HG02884 (cell line): ENCODE data around the gene SAP30BP.

ENCODE experiments used
- ATAC-seq: cut with Tn5 transposase; IDR thresholded peaks from one replicate; pipeline ENCODE4 v1.9.1; 2021; ENCODE audit warnings: mild to moderate bottlenecking, moderate library complexity; ENCODE audit not compliant: unreplicated experiment

The SAP30BP gene

DNA sequence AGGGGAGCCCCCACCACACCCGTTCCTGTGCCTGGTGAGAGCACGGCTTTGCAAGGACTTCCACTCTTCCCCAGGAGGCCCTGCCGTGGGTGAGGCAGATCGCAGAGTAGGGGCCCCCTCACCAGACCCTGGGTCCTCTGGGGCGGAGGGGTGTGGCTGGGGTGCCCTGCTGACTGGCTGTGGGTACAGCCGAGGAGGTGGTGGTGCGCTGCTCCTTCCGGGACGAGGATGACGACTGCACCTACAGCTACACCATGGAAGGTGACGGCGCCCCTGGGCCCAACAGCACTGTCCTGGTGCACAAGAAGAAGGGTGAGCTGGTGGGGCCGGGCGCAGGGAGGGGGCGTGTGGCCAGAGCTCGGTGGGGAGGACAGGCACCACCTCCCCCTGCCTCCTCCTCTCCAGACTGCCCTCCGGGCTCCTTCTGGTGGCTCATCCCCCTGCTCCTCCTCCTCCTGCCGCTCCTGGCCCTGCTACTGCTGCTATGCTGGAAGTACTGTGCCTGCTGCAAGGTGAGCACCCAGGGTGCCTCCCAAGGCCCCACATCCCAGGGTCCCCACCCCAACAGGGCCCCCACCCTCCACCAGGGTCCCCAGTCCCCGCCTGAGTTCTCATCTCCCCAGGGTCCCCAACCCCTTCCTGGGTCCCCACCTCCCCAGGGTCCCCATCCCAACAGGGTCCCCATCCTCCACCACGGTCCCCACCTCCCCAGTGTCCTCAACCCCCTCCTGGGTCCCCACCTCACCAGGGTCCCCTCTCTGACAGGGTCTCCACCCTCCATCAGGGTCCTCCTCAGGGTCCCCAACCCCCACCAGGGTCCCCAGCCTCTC lies 70.2 kb downstream of the SAP30BP start:
- no peak for ATAC-seq

DNA sequence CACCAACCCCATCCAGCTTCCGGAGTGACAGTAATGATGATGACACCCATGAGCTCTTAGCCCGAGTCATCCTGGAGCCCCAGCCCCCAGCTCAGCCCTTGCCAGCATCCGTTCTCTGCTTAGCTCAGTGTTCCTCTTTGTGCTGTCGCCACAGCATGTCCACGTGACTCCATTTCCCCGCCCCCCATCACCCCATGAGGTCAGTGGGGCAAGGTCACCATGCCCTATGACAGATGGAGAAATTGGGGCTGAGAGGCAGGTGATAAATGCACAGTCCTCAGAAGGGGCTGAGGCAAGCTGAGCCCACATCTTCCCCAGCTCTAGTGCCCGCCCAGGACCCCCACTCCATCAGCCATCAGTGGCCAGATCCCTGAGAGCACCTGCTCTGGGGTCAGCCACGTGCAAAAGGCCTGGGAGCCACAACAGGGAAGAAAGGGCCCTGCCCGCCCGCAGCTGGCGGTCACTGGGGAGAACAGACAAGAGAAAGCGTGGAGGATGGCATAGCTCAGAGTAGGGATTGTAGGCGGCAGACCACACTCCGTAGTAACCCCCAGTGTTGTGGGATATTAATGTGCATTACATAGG lies 71.2 kb downstream of the SAP30BP start:
- ATAC-seq: no peak

DNA sequence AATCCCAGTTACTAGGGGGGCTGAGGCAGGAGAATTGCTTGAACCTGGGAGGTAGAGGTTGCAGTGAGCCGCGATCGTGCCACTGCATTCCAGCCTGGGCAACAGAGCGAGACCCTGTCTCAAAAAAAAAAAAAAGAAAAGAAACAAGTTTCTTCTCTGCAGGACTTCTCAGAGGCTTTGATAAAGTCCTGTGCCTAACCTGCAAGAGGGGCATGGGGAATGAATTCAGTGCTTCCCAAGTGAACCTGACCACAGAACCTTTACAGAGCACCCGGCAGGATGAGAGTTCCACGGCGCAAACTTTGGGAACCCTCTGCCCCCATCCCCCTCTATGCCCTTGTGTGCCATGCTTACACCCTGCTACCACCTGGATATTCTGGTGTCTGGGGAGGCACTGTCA lies 72.0 kb downstream of the SAP30BP start:
- ATAC-seq: no peak

DNA sequence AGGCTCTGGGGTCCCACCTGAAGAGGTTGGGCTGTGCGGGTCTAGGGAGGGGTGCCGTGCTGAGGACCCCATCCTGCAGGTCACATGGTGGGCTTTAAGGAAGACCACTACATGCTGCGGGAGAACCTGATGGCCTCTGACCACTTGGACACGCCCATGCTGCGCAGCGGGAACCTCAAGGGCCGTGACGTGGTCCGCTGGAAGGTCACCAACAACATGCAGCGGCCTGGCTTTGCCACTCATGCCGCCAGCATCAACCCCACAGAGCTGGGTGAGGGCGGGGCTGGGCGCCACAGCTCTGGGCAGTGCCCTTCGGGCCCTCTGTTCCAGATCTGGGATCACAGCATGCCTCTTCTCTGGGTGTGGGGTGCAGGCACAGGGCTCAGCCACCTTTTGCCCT lies 72.7 kb downstream of the SAP30BP start:
- ATAC-seq: no peak

DNA sequence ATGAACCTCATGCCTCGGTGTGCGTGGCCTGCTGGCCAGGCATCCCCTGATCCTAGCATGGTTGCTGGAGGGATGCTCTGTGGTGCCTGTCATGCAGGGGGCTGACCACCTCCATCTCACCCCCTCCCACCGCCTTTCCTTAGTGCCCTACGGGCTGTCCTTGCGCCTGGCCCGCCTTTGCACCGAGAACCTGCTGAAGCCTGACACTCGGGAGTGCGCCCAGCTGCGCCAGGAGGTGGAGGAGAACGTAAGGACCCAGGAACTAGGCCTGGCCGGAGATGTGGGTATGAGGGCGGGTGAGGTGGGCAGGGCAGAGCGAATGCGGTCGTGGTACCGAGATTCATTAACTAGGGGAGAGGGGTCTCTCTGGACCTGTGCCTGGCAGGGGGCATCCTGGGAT lies 73.1 kb downstream of the SAP30BP start:
- ATAC-seq: no peak

DNA sequence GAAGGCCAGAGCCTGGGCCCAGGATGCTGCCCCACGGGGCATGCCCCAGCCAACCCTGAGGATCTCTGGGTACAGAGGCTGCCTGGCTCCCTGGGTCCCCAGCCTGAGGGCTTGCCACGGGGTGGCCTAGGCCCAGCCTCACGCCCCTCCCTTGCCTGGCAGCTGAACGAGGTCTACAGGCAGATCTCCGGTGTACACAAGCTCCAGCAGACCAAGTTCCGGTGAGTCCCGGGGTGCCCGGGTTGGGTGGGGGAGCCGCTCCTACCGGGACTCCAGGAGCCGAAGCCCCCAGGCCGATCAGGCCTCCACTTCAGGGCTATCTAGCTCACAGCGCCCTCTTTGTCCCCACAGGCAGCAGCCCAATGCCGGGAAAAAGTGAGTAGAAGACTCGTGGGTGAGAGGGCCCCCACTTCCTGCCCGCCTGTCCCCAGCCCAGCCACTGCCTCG lies 73.5 kb downstream of the SAP30BP start:
- no peak for ATAC-seq

DNA sequence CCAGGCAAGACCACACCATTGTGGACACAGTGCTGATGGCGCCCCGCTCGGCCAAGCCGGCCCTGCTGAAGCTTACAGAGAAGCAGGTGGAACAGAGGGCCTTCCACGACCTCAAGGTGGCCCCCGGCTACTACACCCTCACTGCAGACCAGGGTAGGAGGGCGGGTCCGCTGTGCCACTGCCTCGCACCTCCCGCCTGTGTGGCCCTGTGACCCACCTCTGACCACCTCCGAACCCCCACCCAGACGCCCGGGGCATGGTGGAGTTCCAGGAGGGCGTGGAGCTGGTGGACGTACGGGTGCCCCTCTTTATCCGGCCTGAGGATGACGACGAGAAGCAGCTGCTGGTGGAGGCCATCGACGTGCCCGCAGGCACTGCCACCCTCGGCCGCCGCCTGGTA lies 75.2 kb downstream of the SAP30BP start:
- no peak for ATAC-seq

DNA sequence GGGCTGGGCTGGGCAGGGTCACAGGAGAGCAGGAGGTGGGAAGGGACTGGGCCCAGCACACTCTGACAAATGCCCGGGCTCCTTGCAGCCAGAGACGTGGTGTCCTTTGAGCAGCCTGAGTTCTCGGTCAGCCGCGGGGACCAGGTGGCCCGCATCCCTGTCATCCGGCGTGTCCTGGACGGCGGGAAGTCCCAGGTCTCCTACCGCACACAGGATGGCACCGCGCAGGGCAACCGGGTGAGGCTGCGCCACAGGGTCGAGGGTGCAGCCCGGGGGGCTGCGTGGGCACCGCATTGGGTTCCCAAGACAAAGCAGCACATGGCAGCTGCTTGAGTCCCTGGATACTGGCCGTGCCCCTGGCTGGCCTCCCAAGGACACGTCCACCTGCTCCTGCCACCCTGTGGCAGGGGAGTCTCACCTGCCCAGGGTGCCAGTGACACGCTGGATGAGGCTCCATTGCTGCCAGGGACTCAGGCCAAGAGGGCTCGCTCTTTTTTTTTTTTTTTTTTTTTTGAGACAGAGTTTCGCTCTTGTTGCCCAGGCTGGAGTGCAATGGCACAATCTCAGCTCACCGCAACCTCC lies 76.6 kb downstream of the SAP30BP start:
- no peak for ATAC-seq

DNA sequence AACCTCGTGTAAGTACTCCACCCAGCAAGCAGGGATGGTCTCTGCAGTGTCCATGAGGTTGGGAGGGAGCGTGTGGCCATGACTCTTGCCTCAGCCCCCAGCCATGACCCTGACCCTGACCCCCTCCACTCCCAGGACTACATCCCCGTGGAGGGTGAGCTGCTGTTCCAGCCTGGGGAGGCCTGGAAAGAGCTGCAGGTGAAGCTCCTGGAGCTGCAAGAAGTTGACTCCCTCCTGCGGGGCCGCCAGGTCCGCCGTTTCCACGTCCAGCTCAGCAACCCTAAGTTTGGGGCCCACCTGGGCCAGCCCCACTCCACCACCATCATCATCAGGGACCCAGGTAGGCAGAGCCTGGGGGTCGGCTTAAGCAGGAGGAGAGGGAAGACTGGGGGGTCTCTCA lies 81.6 kb downstream of the SAP30BP start:
- no peak for ATAC-seq

DNA sequence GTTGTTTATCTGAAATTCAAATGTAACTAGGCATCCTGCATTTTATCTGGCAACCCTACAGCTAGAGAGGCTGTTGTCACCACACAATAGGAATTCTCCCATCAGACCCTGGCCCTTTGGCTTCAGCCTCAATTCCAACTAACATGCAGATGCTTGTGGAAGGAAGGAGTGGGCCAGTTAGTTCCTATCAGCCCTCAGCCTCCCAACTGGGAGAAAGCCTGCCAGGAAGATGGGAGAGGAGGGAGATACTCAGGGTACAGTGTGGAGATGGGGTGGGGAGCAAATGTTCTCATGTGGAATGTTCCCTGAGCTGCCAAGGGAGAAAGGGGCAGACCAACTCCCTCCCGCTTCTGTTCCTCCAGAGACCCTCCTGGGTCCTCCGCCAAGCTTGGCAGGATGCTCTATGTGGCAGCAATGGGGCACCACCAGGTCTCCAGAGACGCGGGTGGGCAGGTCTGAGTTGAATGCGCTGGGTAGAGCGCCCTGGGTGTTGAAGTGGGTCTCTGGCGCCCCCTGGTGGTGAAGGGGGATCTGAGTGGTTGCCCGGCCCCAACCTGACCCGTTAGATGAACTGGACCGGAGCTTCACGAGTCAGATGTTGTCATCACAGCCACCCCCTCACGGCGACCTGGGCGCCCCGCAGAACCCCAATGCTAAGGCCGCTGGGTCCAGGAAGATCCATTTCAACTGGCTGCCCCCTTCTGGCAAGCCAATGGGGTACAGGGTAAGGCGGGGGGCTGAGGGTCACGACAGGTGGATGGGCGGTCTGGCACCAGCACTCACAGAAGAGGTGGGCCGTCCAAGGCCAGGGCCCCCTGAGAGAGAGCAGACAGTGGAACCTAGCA lies 82.6 kb downstream of the SAP30BP start:
- ATAC-seq: no peak

DNA sequence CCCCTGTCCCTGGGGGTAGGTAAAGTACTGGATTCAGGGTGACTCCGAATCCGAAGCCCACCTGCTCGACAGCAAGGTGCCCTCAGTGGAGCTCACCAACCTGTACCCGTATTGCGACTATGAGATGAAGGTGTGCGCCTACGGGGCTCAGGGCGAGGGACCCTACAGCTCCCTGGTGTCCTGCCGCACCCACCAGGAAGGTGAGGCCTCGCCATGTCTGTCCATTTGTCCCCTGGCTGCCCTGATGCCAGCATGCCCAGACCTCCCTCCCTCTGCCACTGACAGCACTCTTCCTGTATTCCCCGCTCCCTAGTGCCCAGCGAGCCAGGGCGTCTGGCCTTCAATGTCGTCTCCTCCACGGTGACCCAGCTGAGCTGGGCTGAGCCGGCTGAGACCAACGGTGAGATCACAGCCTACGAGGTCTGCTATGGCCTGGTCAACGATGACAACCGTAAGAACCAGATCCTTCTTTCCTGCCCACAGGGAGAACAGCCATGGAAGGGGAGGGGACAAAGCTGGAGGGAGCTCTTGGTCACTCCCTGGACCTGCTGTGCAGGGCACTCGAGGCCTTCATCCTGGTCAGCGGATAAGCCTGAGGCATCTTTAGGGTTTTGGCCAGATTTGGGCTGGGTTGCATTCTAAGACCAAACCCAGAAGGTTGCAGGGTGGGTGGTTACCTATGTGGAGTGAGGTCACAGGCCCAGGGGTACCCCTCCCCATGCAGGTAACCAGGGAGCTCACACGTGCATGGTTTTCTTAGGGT lies 83.7 kb downstream of the SAP30BP start:
- no peak for ATAC-seq

DNA sequence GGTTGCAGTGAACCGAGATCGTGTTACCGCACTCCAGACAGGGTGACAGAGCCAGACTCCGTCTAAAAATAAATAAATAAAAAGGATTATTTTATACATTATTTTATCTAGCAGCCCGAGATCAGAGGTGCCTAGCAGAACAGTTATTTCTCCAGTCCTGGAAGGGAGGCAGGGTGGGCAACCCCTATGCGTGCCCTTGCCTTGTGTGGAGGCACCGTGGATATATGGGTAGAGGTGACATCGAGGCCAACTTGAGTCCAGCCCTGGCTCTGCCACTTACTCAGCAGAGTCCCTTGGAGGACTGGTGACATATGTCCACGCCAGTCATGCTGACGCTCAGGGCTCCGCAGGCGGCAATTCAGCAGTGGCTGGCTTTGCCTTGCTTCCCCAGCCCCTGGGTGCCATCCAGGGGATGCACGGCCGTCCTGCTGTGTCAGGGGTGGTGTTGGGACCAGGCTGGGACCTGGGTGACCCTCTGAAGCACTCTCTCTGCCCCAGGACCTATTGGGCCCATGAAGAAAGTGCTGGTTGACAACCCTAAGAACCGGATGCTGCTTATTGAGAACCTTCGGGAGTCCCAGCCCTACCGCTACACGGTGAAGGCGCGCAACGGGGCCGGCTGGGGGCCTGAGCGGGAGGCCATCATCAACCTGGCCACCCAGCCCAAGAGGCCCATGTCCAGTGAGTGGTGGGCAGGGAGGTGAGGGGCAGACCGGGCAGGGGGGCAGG lies 84.7 kb downstream of the SAP30BP start:
- ATAC-seq: no peak

DNA sequence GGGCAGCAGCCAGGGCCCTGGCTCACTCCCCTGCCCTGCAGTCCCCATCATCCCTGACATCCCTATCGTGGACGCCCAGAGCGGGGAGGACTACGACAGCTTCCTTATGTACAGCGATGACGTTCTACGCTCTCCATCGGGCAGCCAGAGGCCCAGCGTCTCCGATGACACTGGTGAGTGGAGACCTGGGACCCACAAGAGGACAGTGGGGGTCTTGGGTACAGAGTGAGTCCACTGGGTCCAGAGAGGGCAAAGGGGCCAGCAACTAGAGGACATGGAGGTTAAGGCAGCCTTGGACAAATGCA lies 85.2 kb downstream of the SAP30BP start:
- ATAC-seq: no peak

DNA sequence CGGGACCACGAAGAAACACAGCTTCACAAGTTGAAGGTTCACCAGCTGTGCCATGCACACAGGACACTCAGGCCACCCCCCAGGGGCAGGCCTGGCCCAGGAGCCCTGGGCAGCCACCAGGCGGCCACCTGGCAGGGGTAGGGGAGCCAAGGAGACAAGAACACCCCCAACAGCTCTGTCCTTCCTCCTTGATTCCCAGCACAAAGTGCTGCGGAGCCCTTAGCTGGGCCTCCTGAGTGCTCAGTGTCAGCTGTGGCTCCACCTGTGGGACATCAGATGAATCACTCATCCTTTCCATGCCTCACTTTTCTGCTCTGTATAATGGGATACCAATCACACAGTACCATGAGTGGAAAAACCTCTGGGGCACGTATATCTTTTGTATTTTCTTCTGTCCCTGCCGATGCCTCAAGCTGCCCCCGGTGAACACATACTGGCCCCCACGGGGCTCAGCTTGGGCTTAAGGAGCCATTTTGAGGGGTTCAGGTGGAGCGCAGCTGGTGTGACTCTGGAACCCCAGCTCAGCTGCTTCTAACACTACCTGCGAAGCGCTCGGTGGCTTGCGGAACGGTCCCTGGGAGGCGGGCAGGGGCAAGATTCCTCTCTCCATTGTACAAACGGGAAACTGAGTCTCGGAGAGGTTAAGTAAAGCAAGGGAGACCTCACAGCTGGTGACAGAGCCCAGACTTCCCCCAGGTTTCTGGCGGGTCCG lies 85.8 kb downstream of the SAP30BP start:
- ATAC-seq: no peak

DNA sequence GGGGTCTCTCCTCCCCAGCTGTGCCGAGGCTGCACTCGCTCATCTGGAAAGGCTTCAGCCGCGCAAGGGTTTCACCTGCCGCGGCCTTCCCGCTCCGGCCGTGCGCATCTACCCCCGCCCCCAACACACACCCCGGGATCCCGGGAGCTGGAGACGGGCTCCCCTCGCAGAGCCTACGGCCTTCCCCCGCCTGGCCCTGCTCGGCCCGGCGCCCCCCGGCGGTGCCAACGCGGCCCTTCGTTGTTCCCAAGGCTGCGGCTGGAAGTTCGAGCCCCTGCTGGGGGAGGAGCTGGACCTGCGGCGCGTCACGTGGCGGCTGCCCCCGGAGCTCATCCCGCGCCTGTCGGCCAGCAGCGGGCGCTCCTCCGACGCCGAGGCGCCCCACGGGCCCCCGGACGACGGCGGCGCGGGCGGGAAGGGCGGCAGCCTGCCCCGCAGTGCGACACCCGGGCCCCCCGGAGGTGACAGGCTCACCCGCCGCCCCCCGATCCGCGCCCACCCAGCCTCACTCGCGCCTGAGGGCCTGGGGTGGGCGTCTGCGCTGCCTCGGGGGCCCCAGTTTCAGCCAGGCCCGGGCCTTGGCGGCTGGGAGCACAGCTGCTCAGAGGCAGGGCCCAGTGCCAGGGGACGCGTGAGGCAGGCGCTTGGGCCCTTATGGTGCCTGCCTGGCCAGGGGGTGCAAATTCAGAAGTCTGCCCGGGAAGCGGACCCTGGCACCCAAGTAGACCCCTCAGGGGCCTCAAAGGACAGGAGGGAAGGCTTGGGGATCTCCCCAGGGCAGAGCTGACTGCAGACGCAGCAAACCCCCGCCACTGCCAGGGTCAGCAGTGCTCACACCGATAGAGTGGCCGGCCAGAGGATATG lies 86.6 kb downstream of the SAP30BP start:
- no peak for ATAC-seq

DNA sequence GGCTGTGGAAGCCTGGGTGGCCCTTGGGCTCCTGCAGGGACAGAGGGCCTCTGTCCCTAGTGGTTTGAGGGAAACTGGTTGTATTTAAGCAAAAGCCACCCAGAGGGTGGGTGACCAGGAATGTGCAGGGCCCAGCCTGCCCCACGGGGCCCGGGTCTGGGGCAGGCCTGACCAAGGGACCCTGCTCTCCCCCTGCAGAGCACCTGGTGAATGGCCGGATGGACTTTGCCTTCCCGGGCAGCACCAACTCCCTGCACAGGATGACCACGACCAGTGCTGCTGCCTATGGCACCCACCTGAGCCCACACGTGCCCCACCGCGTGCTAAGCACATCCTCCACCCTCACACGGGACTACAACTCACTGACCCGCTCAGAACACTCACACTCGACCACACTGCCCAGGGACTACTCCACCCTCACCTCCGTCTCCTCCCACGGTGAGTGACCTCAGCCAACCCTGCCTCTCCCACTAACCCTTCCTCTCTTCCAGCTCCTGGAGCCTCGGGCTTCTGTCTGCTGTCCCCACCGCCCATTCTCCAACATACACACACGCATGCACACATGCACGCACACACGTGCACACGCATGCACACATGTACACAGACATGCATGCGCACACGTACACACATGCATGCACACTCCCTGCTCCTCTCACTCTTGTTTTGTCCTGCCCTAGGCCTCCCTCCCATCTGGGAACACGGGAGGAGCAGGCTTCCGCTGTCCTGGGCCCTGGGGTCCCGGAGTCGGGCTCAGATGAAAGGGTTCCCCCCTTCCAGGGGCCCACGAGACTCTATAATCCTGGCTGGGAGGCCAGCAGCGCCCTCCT lies 87.5 kb downstream of the SAP30BP start:
- no peak for ATAC-seq

DNA sequence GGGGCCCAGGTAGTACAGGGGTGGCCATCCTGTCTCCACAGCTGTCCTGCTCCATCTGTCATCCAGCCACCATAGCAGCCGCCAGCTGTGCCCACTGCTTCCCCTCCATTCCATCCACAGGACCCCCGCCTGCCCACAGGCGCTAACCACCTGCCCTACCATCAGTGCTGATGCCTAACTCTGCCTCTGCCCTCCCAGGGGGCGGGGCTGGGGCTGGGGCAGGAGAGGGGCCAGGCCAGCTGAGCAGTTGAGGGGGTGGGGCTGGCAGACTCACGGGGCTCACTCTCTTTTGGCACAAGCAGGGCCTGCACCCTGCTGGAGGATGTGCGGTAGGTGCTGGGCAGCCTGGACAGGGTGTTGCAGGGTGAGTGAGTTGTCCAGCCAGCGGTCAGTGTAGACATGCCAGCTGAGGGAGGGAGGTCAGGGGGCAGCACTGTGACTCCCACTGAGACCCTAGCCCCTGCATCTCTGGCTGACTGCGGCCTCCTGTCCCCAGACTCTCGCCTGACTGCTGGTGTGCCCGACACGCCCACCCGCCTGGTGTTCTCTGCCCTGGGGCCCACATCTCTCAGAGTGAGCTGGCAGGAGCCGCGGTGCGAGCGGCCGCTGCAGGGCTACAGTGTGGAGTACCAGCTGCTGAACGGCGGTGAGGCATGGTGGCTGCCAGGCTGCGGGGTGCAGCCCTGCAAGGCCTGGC lies 88.2 kb downstream of the SAP30BP start:
- no peak for ATAC-seq
